Stimulated activated memory B cell treated with anti-CD40 and anti-IgM and Interleukin-4, amounts not matched to agents 10 μg/mL and 1 μg/mL and 100 μg/mL, for 72 hours (primary cell): Measurements from ENCODE around the gene NKIRAS1.
A peak's percentile ranks its signal among the peaks of the same experiment; 100 is the strongest.

Experiments
- ATAC-seq: fragments of 150-1000 bp; cut with Tn5 transposase; 2 replicates; pipeline ENCODE4 v1.10.0; 2021
- H3K27ac Mint-ChIP-seq: one replicate; pipeline ENCODE4 v1.8.0; 2022; ENCODE audit warnings: mild to moderate bottlenecking, mixed read lengths
- H3K27me3 Mint-ChIP-seq: one replicate; pipeline ENCODE4 v1.8.0; 2022; ENCODE audit warnings: mixed read lengths
- H3K36me3 Mint-ChIP-seq: one replicate; pipeline ENCODE4 v1.8.0; 2022; ENCODE audit warnings: mixed read lengths
- H3K4me1 Mint-ChIP-seq: one replicate; pipeline ENCODE4 v1.8.0; 2022; ENCODE audit warnings: mixed read lengths
- H3K4me3 Mint-ChIP-seq: one replicate; pipeline ENCODE4 v1.8.0; 2022; ENCODE audit warnings: mild to moderate bottlenecking, moderate library complexity, mixed read lengths
- H3K9me3 Mint-ChIP-seq: one replicate; pipeline ENCODE4 v1.8.0; 2022; ENCODE audit warnings: mixed read lengths

Gene NKIRAS1

DNA sequence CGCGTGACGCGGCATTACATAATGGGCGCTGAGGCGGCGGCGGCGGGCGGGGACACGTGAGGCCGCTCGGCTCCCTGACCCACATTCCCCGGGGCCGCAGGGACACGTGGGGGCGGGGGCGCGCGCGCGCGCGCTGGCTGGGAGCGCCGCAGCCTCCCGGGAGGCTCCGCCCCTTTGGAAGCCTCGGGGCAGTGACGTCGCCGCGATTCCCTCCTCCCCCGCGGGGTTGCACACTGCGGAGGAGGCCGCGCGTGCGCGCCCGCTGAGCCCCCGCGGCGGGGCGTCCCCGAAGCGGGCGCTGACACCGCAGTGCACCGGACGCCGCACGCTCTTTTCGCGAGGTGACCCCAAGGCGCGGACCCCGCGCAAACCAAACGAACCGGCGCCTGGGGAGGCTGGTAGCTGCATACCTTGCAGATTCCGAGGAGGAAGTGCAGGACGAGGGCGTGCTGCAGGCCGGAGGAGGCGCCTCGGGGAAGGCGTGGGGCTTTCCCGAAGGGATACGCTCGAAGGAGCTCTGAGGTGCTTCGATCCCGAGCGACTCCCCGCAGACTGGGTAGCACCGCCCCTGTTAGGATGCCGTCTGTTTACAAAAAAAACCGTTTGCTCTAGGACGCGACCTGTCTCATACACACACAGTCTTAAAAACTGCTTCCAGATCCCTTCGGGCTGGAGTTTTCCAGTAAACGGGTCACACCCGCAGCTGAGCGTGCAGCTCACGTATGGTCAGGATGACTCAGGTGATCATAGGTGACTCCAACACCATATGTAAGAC, 29.3 kb upstream of the NKIRAS1 start:
- ATAC-seq: peak; percentile 93
- Mint-ChIP-seq H3K4me1 (peaks cover 48% of the 10 kb centered on the region), H3K9me3 (no peaks in the 10 kb centered on the region), H3K36me3 (peaks cover 5% of the 10 kb centered on the region), H3K27me3 (no peaks in the 10 kb centered on the region), H3K4me3 (peak overlapping the region; percentile 83), H3K27ac (peak overlapping the region; percentile 85)

DNA sequence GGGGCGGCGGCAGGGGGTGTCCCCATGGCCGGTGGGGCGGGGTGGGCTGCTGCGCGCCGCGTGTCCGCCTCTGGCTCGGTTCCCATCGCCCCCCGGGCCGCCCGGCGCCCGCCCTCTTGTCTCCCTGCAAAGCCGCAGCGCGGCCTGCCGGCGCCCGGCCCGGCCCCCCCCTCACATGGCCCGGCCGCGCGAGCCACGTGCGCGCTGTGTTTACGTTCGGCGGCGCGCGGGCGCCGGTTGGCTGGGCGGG, 28.8 kb upstream of the NKIRAS1 start:
- Mint-ChIP-seq H3K27me3 (no peaks in the 10 kb centered on the region), H3K4me3 (peak overlapping the region; percentile 83), H3K27ac (peak overlapping the region; percentile 85), H3K36me3 (peaks cover 5% of the 10 kb centered on the region), H3K4me1 (peaks cover 43% of the 10 kb centered on the region), H3K9me3 (no peaks in the 10 kb centered on the region)
- ATAC-seq: no peak

DNA sequence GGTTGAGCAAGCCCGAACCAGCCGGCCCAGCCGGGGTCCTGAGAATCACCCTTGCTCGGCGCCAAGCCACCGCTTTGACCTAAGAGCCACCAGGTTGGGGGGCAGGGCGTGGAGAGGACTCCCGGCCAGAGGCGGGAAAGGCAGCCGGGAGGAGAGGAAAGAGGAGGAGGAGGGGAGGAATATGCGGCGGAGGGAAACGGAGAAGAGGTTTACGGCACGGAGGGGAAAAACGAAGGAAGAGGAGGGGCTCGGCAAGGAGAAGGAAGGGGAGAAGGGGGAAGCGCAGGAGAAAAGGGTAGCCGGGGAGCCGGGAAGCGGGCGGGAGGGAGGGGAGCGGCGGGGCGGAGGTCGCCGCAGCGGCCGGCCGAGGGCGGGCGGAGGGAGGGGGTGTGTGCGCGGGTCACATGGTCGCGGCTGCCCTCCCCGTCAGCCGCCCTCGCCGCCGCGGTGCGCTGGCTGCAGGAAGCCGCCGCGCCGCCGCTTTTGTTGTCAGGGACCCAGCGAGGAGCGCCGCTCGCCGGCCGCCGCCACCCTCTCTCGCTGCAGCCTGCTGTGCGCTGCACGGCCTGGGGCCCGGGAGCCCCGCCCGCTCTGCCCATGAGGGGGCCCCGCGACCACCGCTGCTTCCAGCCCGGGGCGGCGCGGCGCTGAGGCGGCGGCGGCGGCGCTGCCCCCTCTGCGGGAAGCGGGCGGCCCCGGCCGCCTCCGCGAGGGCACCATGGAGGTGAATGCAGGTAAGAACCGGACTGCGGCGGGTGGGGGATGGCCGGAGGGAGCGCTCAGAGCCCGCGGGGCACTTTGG, 28.3 kb upstream of the NKIRAS1 start, which contains the start of gene NR1D2:
NR1D2 (plus strand) TSS at position 426 of the 802 bp plus-strand sequence; CDS start at position 719, 293 bp downstream.
- Mint-ChIP-seq H3K27me3 (no peaks in the 10 kb centered on the region), H3K36me3 (peaks cover 5% of the 10 kb centered on the region), H3K27ac (peak within 1 kb of the TSS; percentile 85), H3K4me3 (peak within 1 kb of the TSS; percentile 83), H3K9me3 (no peaks in the 10 kb centered on the region), H3K4me1 (peaks cover 37% of the 10 kb centered on the region)
- peak; percentile 80 for ATAC-seq

DNA sequence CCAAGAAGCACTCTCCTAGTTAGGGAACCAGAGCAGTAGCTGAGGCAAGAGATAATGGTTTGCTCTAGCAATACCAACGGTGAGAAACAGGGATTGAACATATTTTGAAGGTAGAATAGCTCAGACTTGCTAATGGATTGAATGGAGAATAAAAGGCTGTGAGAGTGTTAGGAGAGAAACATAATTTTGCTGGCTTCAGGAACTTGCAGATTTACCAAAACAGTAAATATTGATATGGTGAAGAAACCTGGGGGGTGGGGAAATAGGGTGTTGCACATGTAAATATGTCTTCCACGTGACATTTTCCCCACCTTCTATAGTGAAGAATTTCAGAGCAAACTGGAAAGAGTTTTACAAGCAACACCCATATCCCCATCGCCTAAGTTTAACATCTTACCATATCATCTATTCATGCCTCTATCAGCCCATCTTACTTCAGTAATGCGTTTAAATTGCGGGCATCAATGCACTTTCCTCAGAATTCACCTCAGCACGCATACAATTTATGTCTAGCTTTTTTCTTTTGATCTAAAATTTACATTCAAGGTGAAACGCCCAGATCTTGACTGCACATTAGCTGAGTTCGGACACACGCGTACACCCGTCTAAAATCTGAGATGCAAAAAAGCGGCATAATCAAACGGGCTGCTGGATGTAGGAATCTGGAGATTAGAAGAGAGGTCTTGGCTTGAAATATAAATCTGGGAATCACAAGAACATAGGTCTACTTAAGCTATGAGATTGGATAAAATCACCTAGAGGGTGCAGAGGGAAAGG, 27.4 kb upstream of the NKIRAS1 start:
- no peak for ATAC-seq
- H3K4me3 Mint-ChIP-seq: peak overlapping the region; percentile 83
- peaks cover 5% of the 10 kb centered on the region for H3K36me3 Mint-ChIP-seq
- peaks cover 29% of the 10 kb centered on the region for H3K4me1 Mint-ChIP-seq
- peak overlapping the region; percentile 69 for H3K27ac Mint-ChIP-seq
- no peaks in the 10 kb centered on the region for H3K27me3 Mint-ChIP-seq
- H3K9me3 Mint-ChIP-seq: no peaks in the 10 kb centered on the region

DNA sequence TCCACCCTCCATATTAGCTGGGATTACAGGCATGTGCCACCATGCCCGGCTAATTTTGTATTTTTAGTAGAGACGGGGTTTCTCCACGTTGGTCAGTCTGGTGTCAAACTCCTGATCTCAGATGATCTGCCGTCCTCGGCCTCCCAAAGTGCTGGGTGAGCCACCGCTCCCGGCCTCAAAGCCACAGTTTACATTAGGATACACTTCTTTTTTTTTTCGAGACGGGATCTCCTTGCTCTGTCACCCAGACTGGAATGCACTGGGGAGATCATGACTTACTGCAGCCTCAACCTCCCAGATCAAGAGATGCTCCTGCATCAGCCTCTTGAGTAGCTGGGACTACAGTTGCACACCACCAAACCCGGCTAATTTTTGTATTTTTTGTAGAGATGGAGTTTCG, 25.8 kb upstream of the NKIRAS1 start:
- Mint-ChIP-seq H3K4me1 (peaks cover 17% of the 10 kb centered on the region), H3K9me3 (no peaks in the 10 kb centered on the region), H3K4me3 (no peak overlapping the region), H3K27ac (no peak overlapping the region), H3K36me3 (peaks cover 5% of the 10 kb centered on the region), H3K27me3 (no peaks in the 10 kb centered on the region)
- no peak for ATAC-seq

DNA sequence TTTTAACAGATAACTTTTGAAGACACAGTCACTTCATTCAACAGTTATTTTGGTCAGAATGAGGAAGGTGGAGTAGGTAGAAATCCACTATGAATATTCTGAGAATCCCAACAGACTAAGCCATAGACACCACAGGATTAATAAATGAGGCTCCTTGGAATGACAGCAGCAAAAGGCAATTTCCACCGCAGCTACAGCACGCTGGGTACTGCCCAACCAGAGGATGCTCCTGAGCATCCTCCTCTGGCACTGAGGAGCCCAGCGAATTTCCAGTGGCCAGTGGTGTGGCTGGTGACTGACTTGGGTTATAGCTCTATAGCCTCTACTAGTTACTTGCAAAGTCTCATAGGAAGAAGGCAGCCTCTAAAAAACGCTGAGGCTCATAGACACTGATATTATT, 24.6 kb upstream of the NKIRAS1 start:
- Mint-ChIP-seq H3K36me3 (no peaks in the 10 kb centered on the region), H3K27ac (no peak overlapping the region), H3K27me3 (no peaks in the 10 kb centered on the region), H3K9me3 (no peaks in the 10 kb centered on the region), H3K4me1 (peaks cover 10% of the 10 kb centered on the region), H3K4me3 (no peak overlapping the region)
- ATAC-seq: no peak

DNA sequence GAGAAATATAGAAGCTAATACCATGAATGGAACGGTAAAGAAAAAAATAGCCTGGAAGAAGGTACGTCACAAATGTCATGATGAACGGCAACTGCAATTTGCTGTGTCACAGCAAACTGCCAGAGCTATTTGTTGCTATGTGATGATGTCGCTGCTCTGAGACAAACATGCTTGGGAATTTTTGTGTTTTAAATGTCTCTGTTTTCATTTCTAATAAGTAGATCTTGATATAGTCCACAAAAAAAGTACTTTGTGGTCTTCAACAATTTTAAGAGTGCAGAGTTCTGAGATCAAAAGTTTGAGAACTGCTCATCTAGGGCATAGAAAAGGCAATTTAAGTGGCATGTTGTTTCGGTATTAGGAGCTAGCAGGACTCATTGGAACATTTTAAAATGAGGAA, 24.0 kb upstream of the NKIRAS1 start:
- no peaks in the 10 kb centered on the region for H3K36me3 Mint-ChIP-seq
- no peak overlapping the region for H3K4me3 Mint-ChIP-seq
- no peaks in the 10 kb centered on the region for H3K27me3 Mint-ChIP-seq
- H3K9me3 Mint-ChIP-seq: no peaks in the 10 kb centered on the region
- peaks cover 10% of the 10 kb centered on the region for H3K4me1 Mint-ChIP-seq
- no peak overlapping the region for H3K27ac Mint-ChIP-seq
- no peak for ATAC-seq

DNA sequence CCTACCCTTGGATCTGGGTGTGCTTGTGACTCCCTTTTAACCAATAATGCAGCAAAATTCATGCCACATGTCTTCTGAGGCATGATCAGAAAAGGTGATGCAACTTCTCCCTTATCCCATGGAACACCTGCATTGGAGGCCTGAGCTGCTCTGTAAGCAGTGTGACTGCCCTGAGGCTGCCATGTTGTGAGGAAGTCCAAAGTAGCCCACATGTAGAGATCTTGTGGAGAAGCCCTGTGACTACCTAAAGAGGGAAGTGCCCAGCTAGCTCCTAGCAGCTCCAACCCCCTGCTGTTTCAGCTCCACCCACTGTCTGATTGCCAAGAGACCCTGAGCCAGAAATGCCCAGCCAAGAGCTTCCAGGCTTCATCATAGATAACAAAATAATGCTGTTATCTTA, 21.9 kb upstream of the NKIRAS1 start:
- Mint-ChIP-seq H3K27me3 (no peaks in the 10 kb centered on the region), H3K9me3 (no peaks in the 10 kb centered on the region), H3K36me3 (no peaks in the 10 kb centered on the region), H3K4me1 (peaks cover under 1% of the 10 kb centered on the region), H3K27ac (no peak overlapping the region), H3K4me3 (no peak overlapping the region)
- ATAC-seq: no peak

DNA sequence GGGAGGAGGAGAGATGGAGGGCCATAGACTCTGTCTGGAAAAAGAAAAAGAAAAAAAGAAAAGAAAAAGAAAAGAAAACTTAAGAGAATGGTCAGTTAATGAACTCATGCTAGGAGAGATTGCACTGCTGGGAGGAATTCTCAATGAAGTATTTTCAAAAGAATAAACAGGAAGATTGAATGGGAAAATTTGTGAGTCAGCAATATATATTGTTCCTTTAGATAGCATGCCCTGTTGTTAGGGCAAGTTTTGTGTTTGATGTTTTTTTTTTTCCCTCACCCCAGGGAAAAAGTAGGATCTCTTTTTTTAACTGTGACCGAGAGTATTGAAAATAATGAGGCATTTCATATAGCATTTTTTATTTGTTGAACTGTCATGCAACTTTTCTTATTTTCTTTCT, 20.5 kb upstream of the NKIRAS1 start:
- Mint-ChIP-seq H3K4me3 (no peak overlapping the region), H3K36me3 (no peaks in the 10 kb centered on the region), H3K27ac (no peak overlapping the region), H3K27me3 (no peaks in the 10 kb centered on the region), H3K4me1 (no peaks in the 10 kb centered on the region), H3K9me3 (no peaks in the 10 kb centered on the region)
- ATAC-seq: no peak

DNA sequence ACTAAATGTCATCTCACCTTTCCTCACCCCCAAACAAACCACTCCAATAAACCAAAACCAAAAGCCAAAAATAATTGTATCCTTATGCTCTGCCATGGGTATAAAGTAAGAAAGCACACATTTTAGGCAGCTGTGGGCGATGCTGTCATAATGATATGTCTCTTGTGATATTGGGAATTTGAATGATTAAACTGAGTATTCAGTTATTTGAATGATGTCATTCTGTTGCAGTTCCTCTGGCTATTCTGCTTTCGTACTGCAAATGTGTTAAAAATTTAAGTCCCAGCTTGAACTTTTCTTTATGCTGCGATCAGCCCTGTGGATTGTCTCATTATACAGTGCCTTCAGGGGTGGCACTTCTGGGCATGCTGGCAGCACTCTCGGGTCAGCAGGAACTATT, 17.5 kb upstream of the NKIRAS1 start:
- no peaks in the 10 kb centered on the region for H3K27me3 Mint-ChIP-seq
- no peak overlapping the region for H3K4me3 Mint-ChIP-seq
- no peaks in the 10 kb centered on the region for H3K9me3 Mint-ChIP-seq
- H3K27ac Mint-ChIP-seq: no peak overlapping the region
- no peak for ATAC-seq
- no peaks in the 10 kb centered on the region for H3K4me1 Mint-ChIP-seq
- no peaks in the 10 kb centered on the region for H3K36me3 Mint-ChIP-seq

DNA sequence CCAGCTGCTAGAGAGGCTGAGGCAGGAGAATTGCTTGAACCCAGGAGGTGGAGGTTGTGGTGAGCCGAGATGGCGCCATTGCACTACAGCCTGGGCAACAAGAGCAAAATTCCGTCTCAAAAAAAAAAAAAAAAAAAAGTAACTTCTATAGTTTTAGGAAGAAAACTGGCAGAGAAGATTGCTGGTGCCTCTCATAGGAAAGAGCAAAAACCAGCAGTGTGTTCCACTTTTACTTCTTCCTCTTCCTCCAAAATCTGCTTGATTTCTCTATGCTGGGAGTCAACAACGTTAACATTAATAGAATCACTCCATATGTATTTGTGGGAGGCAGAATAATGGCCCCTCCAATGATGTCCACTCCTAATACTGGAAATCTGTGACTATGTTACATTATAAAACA, 15.8 kb upstream of the NKIRAS1 start:
- Mint-ChIP-seq H3K9me3 (no peaks in the 10 kb centered on the region), H3K4me1 (no peaks in the 10 kb centered on the region), H3K4me3 (no peak overlapping the region), H3K36me3 (no peaks in the 10 kb centered on the region), H3K27ac (no peak overlapping the region), H3K27me3 (no peaks in the 10 kb centered on the region)
- no peak for ATAC-seq

DNA sequence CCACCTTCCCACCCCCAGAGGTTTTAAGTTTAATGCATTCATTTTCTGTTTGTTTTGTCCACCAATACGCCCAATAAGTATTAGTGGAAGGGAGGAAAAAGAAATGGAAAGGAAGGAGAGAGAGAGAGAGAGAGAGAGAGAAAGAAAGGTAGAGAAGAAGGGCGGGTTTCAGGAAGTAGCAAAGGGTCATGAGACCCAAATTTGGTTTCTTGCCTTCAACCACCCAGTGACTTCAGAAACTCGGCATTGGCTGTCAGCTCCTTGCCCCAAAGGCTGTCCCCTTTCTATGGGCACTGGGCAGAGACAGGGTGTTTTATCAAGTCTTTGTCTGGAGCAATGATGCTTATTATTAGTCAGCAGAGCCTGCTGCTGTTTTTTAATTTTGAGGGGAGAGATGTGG, 14.8 kb upstream of the NKIRAS1 start:
- ATAC-seq: no peak
- H3K4me1 Mint-ChIP-seq: no peaks in the 10 kb centered on the region
- no peaks in the 10 kb centered on the region for H3K27me3 Mint-ChIP-seq

DNA sequence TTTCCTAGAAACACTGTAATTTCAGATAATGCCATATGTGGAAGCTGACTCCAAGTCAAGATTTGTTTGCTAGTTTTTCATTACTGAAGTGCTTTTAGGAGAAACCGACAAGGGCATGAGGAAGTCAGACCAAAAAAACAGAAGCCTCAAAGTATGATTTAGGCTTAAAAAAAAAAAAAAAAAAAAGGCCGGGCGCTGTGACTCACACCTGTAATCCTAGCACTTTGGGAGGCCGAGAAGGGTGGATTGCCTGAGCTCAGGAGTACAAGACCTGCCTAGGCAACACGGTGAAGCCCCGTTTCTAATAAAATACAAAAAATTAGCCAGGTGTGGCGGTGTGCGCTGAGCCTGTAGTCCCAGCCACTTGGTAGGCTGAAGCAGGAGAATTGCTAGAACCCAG, 11.7 kb upstream of the NKIRAS1 start:
- Mint-ChIP-seq H3K36me3 (peaks cover 6% of the 10 kb centered on the region), H3K27ac (no peak overlapping the region), H3K27me3 (no peaks in the 10 kb centered on the region), H3K4me1 (no peaks in the 10 kb centered on the region), H3K4me3 (no peak overlapping the region), H3K9me3 (no peaks in the 10 kb centered on the region)
- no peak for ATAC-seq

More for the DNA sequence above, 14.8 kb upstream of the NKIRAS1 start:
- H3K9me3 Mint-ChIP-seq: no peaks in the 10 kb centered on the region
- no peak overlapping the region for H3K27ac Mint-ChIP-seq
- no peak overlapping the region for H3K4me3 Mint-ChIP-seq
- peaks cover under 1% of the 10 kb centered on the region for H3K36me3 Mint-ChIP-seq

DNA sequence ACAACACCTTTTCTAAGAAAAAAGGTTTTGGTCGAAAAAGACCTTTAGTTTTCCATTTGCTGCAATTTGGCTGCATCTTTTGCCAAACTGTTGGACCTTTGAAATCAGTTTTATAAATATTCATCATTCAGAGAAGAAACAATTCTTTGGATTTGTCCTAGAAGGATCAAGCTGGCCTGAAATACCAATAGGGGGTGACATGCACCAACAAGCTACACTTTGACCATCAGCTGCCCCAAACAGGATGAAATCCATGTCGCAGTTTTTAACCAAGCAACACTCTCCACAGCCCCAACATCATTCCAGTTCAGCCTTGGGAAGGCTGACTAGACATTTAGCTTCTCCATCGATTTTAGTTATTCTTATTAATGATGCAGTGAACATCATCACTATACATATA, 9.9 kb upstream of the NKIRAS1 start:
- H3K27me3 Mint-ChIP-seq: no peaks in the 10 kb centered on the region

DNA sequence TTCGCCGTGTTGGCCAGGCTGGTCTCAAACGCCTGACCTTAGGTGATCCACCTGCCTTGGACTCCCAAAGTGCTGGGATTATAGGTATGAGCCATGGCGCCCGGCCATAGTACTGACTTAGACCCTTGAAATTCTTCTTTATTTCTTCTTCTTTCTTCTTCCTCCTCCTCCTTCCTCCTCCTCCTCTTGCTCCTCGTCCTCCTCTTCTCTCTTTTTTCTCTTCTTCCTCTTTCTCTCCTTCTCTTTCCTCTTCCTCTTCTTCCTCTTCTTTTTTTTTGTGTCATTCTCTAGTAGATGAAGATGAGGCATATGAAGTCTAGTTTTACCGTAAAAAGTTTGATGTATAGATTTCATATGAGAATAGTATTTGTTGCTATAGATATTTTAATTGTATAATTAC, 9.5 kb upstream of the NKIRAS1 start:
- Mint-ChIP-seq H3K27ac (no peak overlapping the region), H3K4me3 (no peak overlapping the region), H3K4me1 (no peaks in the 10 kb centered on the region), H3K36me3 (peaks cover 10% of the 10 kb centered on the region), H3K9me3 (no peaks in the 10 kb centered on the region), H3K27me3 (no peaks in the 10 kb centered on the region)
- ATAC-seq: no peak

More for the DNA sequence above, 9.9 kb upstream of the NKIRAS1 start:
- peaks cover 6% of the 10 kb centered on the region for H3K36me3 Mint-ChIP-seq
- H3K9me3 Mint-ChIP-seq: no peaks in the 10 kb centered on the region
- ATAC-seq: no peak
- no peaks in the 10 kb centered on the region for H3K4me1 Mint-ChIP-seq
- no peak overlapping the region for H3K27ac Mint-ChIP-seq
- H3K4me3 Mint-ChIP-seq: no peak overlapping the region
